Thyroid gland (tissue), 4 donors: ENCODE data around the gene RPL21. TPM values are rescaled to one million over a fixed set of nuclear protein-coding genes. Genes with fewer than 3 reads are reported as not detected.
"Not testable (repeated sequence)": the region's sequence is repeated elsewhere in the genome, so short reads cannot be mapped to it uniquely, and the experiment has no call there.

ENCODE experiments used
- DNase-seq, 2 donors: peaks; one replicate each; pipeline ENCODE4 v3.0.0-alpha.2; 2019
- H3K27ac ChIP-seq, 3 donors: fragments of 200-600 bp; sonication (generic); 1 replicate in 2 of 3; 2 replicates in 1 of 3; pipeline ENCODE4 v1.5.1; 2016 to 2019; ENCODE audit warnings: mild to moderate bottlenecking in 1 of 3, moderate library complexity in 1 of 3
- H3K27me3 ChIP-seq: fragments of 200-600 bp; sonication (generic); one replicate; pipeline ENCODE4 v1.5.1; 2019
- H3K36me3 ChIP-seq, 2 donors: fragments of 200-600 bp; sonication (generic); one replicate each; pipeline ENCODE4 v1.5.1; 2016 to 2019
- H3K4me1 ChIP-seq, 2 donors: fragments of 200-600 bp; sonication (generic); one replicate each; pipeline ENCODE4 v1.5.1; 2017 to 2019
- H3K4me3 ChIP-seq, 3 donors: fragments of 200-600 bp; sonication (generic); replicated peaks in 1 of 3; 1 replicate in 2 of 3; 2 replicates in 1 of 3; pipeline ENCODE4 v1.5.1; 2016; ENCODE audit warnings: mild to moderate bottlenecking in 1 of 3
- H3K9me3 ChIP-seq: fragments of 200-600 bp; sonication (generic); one replicate; pipeline ENCODE4 v1.5.1; 2017
- POLR2A ChIP-seq, 2 donors: fragments of 450-650 bp; IDR thresholded peaks; one replicate each; pipeline ENCODE4 v1.6.1; 2017; ENCODE audit warnings: antibody characterized with exemption in 2 of 2, mild to moderate bottlenecking in 2 of 2, moderate library complexity in 1 of 2
- WGBS, 2 donors: methylation state at CpG; one replicate each; pipeline ENCODE4 v1.1.5; 2017; 5-methylcytosine and 5-hydroxymethylcytosine counted together
- intact Hi-C: fragments of 100-400 bp; cut with DNase I; formaldehyde crosslinking; loops from one replicate; pipeline ENCODE4 v1.15.1; 2023
- total RNA-seq, 4 donors: library from RNA; depleted of rRNA; stranded (reverse); fragments of >200 nt; gene quantifications; one replicate each; pipeline ENCODE4 v1.2.3, GENCODE V29; 2016
- TF ChIP-seq, protein P1 (sequence below), 6 experiments: fragments of 200-600 bp in 3 of 6; fragments of 450-650 bp in 3 of 6; sonication (generic) in 3 of 6; IDR thresholded peaks; one replicate each; pipeline ENCODE4 v1.5.1; 2016 to 2019; ENCODE audit warnings: antibody characterized with exemption in 6 of 6, mild to moderate bottlenecking in 2 of 6, inconsistent platforms in 1 of 6, moderate library complexity in 1 of 6

The RPL21 gene
- total RNA-seq, 4 donors from 2014 or later: 553 to 1,479 (median 807) TPM

DNA sequence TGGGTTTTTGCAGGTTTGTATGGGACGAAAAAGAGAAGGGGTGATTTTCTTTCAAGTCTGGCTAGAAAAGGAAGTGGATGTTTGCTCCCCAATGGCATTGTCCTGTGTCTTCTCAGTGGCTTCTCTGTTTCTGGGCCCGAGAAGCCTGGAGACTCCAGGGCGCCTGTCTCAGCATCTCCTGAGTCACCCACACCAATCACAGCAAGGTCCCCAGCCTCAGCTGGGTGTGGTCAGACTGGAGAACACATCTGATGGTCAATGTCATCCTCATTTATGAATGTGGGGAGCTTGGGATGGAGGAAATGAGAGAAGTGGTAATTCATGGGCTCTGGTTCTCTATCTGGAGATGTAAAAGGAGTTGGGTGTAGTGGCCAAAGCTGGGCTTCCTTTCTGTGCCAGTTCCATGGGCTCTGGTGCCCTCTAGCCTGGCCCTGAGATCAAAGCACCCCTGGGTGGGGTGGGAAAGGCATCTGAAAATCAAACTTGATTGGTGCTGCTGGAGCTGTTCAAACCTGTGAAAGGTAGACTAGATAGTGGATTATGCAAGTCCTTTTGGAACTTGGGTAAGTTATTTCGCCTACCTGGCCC lies 32.6 kb downstream of the RPL21 start:
- H3K36me3 ChIP-seq: no peaks in the 10 kb centered on the region
- H3K27ac ChIP-seq: no peak overlapping the region
- peak in 1 of 2 donors; percentile 6 for DNase-seq
- TF ChIP-seq, protein P1, sequence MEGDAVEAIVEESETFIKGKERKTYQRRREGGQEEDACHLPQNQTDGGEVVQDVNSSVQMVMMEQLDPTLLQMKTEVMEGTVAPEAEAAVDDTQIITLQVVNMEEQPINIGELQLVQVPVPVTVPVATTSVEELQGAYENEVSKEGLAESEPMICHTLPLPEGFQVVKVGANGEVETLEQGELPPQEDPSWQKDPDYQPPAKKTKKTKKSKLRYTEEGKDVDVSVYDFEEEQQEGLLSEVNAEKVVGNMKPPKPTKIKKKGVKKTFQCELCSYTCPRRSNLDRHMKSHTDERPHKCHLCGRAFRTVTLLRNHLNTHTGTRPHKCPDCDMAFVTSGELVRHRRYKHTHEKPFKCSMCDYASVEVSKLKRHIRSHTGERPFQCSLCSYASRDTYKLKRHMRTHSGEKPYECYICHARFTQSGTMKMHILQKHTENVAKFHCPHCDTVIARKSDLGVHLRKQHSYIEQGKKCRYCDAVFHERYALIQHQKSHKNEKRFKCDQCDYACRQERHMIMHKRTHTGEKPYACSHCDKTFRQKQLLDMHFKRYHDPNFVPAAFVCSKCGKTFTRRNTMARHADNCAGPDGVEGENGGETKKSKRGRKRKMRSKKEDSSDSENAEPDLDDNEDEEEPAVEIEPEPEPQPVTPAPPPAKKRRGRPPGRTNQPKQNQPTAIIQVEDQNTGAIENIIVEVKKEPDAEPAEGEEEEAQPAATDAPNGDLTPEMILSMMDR (IDR thresholded peaks at IDR 0.05): no peak
- no peak for TF ChIP-seq POLR2A (IDR thresholded peaks at IDR 0.05)
- no peak overlapping the region for H3K4me3 ChIP-seq
- intact Hi-C loops: no loop called here
- 81 to 90% methylated on average over 4 of the region's 4 CpGs for WGBS, 2 donors
- no peaks in the 10 kb centered on the region for H3K4me1 ChIP-seq
- no peaks in the 10 kb centered on the region for H3K27me3 ChIP-seq
- no peaks in the 10 kb centered on the region for H3K9me3 ChIP-seq

DNA sequence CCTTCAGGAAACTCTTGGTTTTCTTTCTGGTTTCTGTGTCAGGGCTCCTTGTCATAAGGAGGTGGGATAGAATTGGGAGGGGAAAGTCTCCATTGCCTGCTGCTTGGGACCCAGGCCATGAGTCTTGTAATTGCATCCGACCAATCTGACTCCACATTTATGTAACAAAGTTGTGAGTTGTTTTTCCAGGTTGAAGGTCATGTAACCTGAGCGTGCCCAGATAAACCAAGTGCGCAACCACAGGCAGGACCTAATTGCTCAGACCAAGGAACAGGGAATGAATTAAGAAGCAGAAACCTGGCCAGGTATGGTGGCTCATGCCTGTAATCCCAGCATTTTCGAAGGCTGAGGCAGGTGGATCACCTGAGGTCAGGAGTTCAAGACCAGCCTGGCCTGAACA lies 37.0 kb downstream of the RPL21 start:
- Histone ChIP-seq H3K9me3 (no peaks in the 10 kb centered on the region), H3K27me3 (no peaks in the 10 kb centered on the region), H3K4me3 (no peak overlapping the region), H3K27ac (no peak overlapping the region), H3K36me3 (no peaks in the 10 kb centered on the region), H3K4me1 (no peaks in the 10 kb centered on the region)
- WGBS, 2 donors: 94 to 95% methylated on average over 4 of the region's 4 CpGs
- DNase-seq: no peak
- intact Hi-C loops: no loop called here
- no peak for TF ChIP-seq POLR2A (IDR thresholded peaks at IDR 0.05)
- TF ChIP-seq, protein P1 (IDR thresholded peaks at IDR 0.05): no peak

DNA sequence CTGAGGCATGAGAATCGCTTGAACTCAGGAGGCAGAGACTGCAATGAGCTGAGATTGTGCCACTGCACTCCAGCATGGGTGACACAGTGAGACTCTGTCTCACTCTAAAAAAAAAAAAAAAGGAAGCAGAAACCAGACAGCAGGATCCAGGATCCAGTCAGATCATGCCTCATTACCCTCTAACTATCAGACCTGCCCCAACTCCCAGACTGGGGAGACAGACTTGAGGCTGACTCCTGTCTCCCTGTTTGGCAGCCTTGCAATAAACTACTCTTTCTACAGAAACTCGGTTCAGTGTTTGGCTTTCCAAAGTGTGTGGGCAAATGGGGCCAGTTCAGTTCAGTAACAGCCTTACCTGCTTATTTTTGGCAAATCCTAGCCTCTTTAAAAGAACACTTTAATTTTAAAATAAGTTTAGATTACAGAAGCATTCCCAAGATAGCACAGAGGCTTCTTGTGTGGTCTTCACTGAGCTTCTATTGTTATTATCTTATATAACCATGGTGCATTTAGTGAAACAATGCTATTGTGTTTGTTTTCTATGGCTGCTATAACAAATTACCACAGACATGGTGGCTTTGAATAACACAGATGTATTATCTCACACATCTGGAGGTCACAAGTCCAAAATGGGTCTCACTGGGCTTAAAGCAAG lies 37.8 kb downstream of the RPL21 start:
- TF ChIP-seq, protein P1 (IDR thresholded peaks at IDR 0.05): no peak
- TF ChIP-seq POLR2A (IDR thresholded peaks at IDR 0.05): no peak
- H3K27me3 ChIP-seq: no peaks in the 10 kb centered on the region
- no peaks in the 10 kb centered on the region for H3K9me3 ChIP-seq
- 57 to 70% methylated on average over 2 of the region's 2 CpGs for WGBS, 2 donors
- no peaks in the 10 kb centered on the region for H3K36me3 ChIP-seq
- no peak overlapping the region for H3K27ac ChIP-seq
- no peaks in the 10 kb centered on the region for H3K4me1 ChIP-seq
- intact Hi-C loops: no loop called here
- H3K4me3 ChIP-seq: no peak overlapping the region
- DNase-seq: no peak

DNA sequence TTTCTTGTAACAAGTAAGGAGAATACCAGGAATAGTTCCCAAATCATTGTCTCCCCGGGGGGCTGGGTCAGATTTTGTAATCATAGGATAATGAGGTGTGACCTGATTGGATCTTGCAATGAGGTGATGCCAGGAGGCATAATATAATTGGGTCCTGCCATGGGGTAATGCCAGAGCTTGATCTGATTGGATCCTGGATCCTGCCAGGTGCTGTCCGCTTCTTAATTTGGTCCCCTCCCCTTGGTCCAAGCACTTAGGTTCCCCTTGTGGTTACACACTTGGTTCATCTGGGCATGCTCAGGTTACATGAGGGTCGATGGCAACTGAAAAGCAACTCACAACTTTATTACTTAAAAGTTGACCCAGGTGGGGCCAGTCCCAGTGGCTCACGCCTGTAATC lies 39.4 kb downstream of the RPL21 start:
- no peak overlapping the region for H3K4me3 ChIP-seq
- no peaks in the 10 kb centered on the region for H3K9me3 ChIP-seq
- no peak for TF ChIP-seq POLR2A (IDR thresholded peaks at IDR 0.05)
- TF ChIP-seq, protein P1 (IDR thresholded peaks at IDR 0.05): no peak
- H3K27ac ChIP-seq: no peak overlapping the region
- DNase-seq: no peak
- no peaks in the 10 kb centered on the region for H3K4me1 ChIP-seq
- intact Hi-C loops: no loop called here
- H3K36me3 ChIP-seq: no peaks in the 10 kb centered on the region
- 91 to 96% methylated on average over 4 of the region's 4 CpGs for WGBS, 2 donors
- no peaks in the 10 kb centered on the region for H3K27me3 ChIP-seq

DNA sequence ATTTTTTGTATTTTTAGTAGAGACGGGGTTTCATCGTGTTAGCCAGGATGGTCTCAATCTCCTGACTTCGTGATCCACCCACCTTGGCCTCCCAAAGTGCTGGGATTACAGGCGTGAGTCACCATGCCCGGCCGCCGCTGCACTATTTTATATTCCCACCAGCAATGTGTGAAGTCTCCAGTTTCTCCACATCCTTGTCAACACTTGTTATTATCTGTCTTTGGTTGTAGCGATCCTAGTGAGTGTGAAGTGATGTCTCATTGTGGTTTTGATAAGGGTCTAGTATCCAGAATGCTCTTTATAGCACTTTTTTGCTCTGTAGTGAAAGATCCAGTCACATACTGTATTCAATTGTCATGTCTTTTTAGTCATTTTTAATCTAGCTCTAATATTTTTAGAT lies 40.6 kb downstream of the RPL21 start:
- H3K4me1 ChIP-seq, DNase-seq, H3K9me3 ChIP-seq, intact Hi-C loops, H3K27me3 ChIP-seq, H3K4me3 ChIP-seq, H3K36me3 ChIP-seq, H3K27ac ChIP-seq: not testable (repeated sequence)
- WGBS, 2 donors: 94 to 96% methylated on average over 8 of the region's 8 CpGs
